ENCODE data around the gene CFAP20DC.
"Not testable (repeated sequence)": the region's sequence is repeated elsewhere in the genome, so short reads cannot be mapped to it uniquely, and the experiment has no call there.

CFAP20DC gene

DNA sequence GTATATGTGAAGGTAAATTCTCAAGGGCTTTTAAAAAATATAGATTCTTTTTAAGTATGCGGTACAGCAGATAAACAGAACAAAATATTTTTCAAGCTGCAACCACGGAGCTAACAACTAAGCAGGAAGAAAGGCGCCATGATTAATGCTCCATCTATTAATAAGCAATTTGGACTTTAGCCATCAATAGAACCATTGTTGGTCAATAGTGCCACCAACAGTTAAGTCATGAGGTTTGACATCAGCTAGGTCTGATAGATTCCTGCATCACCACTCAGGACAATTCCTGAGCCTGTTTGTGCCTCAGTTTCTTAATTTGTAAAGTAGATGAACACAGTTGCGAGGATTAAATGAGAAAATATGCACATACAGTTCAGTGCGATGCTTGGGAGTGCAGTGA is 318.2 kb downstream of the CFAP20DC start:
- no peak for DNase-seq (ENCODE audit: low read depth)

GRCh38 chr3:58728723-58729122 is 321.1 kb downstream of the CFAP20DC start:
- no peak for DNase-seq (ENCODE audit: low read depth)

- DNase-seq (ENCODE audit: low read depth) = no peak
Observed at GRCh38 chr3:58725326-58725853, 324.4 kb downstream of the CFAP20DC start.

DNA sequence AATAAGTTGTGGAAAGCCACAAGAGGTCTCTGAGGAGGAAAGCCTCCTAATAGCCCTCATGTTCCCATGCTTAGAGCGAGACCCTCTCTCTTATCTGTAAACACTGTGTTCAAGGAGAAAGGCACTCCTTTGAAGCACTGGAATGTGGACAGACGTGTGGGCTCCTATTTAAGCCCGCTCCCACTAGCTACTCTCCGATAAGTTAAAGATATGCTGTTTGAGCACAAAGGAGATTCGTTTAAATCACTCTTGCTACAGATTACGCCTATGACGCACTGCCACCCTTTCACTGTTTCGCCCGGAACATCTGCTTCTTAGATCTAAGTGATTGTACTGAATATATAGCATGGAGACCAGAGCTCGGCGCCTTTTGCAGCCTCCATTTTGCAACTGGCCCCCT is 325.5 kb downstream of the CFAP20DC start:
- DNase-seq (ENCODE audit: low read depth) = no peak

- no peak for DNase-seq (ENCODE audit: low read depth)
Observed at GRCh38 chr3:58723173-58723572, 326.7 kb downstream of the CFAP20DC start.

- no peak for DNase-seq (ENCODE audit: low read depth)
Observed at GRCh38 chr3:58722561-58722960, 327.3 kb downstream of the CFAP20DC start.

DNA sequence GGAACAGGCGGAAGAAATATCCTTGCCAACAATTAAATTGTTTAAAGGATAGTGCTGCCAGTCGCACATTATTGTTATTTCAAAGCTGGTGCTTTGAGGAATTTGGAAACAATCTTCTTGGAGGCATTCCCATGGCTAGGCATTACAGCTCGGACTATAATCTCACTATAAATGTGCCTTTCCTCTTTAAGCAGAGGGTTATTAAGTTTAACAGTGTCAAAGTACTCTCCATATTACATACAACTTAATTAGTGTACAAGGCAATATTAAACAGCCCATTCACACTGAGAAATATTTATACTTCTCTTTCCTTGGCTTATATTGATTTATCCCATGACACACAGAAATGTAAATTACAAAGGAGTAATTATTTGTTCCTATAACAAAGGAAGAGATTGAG is 329.3 kb downstream of the CFAP20DC start:
- no peak for DNase-seq (ENCODE audit: low read depth)

GRCh38 chr3:58719684-58720083 is 330.1 kb downstream of the CFAP20DC start:
- no peak for DNase-seq (ENCODE audit: low read depth)

DNA sequence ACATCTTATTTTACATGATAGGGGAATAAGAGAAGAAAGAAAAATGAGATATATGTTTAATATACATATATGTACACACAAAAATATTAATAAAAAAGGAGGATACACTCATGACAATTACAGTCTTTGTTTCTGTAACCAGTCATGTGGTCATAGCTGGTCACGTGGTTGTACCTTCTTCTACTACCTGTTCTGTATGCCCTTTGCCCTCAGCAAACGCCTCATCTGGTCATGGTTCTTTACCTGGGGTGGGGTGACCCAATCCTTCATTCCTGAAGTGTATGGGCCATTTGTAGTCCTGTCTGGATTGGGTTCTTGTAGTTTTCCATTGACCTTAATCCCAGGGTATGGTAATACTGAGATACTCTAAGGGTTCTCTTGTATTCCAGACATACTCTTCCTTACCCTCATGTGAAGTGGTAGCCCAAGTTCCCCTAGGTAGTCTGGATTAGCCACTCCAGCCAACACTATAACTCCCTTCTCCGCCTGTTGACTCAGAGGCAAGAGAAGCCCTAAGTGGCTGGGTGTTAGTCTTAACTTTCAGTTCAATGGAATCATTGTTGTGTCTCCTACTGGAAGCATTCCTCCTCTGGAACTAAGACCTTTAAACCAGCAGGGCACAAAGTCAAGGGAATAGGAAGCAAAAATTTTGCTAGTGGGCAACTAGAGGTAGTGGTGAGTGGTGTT is 336.0 kb downstream of the CFAP20DC start:
- DNase-seq (ENCODE audit: low read depth) = no peak

DNA sequence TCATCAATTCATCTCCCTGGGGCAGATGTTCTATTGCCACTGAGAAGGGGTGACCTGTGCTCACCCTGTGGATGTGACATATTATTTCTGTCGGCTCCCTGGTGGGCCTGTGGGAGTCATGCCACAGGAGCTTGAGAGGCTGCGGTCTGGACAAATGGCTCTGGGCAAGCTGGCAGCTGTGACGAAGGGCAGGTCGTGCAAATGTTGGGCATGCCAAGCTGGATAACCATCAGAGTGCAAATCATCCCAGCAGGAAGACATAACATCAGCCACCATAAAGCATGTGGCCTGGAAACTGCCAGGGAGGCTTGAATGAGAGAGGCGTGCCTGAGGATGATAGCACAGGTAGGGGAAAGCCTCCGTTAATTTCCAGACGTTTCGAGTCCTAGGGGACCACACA is 338.0 kb downstream of the CFAP20DC start:
- no peak for DNase-seq (ENCODE audit: low read depth)

DNA sequence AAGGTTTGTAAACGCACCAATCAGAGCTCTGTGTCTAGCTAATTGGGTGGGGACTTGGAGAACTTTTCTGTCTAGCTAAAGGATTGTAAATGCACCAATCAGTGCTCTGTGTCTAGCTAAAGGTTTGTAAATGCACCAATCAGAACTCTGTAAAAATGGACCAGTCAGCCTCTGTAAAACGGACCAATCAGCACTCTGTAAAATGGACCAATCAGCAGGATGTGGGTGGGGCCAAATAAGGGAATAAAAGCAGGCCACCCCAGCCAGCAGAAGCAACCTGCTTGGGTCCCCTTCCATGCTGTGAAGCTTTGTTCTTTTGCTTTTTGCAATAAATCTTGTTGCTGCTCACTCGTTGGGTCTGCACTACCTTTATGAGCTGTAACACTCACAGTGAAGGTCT is 340.8 kb downstream of the CFAP20DC start:
- not testable (repeated sequence) for DNase-seq (ENCODE audit: low read depth)

GRCh38 chr3:58708116-58708791 is 341.6 kb downstream of the CFAP20DC start:
- no peak for DNase-seq (ENCODE audit: low read depth)

DNA sequence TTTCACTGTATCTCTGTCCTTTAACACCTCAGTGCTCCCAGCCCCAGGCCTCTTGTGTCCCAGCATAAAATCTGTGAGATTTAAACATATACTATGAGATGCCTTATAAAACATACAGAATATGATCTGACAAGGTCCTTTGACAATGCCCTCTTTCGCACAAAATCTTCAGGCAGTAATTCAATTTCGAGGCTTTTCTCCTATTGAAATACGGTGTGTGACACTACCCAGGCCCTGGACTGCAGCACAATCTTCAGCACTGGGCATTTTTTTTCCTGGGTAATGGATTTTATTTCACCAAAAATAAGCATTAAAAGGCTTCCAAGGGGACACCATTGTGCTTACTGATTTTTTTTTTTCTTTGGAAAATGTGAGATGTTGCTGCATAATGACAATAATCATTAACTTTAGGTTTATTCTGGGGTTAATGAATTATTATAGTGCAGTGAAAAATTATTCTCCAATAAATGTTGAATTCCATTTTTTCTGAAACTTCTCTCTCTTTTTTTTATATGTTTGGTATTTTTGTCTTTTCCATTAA is 342.4 kb downstream of the CFAP20DC start:
- DNase-seq (ENCODE audit: low read depth) = no peak

GRCh38 chr3:58706395-58707167 is 343.2 kb downstream of the CFAP20DC start:
- no peak for DNase-seq (ENCODE audit: low read depth)

DNA sequence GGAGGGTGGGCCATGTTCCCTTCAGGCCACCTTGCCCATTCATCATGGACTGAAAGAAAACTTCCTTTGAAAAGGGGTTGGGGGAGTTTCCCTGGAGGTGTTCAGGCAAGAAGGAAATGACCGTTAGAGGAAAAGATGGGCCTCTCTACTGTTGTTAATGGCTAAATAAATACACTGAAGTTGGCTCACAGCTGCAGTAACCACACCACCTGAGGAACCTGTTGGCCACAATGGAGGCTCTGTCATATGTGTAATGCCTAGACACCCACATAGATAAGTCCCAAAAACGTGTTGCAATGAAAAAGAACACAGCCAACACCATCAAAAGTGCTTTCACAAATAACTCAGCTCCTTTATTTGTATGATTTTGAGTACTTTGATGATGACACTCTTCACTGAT is 345.1 kb downstream of the CFAP20DC start:
- no peak for DNase-seq (ENCODE audit: low read depth)

- DNase-seq (ENCODE audit: low read depth) = not testable (repeated sequence)
Observed at GRCh38 chr3:58704304-58704703, 345.5 kb downstream of the CFAP20DC start.

- DNase-seq (ENCODE audit: low read depth) = no peak
Observed at GRCh38 chr3:58698246-58698645, 351.6 kb downstream of the CFAP20DC start.

DNA sequence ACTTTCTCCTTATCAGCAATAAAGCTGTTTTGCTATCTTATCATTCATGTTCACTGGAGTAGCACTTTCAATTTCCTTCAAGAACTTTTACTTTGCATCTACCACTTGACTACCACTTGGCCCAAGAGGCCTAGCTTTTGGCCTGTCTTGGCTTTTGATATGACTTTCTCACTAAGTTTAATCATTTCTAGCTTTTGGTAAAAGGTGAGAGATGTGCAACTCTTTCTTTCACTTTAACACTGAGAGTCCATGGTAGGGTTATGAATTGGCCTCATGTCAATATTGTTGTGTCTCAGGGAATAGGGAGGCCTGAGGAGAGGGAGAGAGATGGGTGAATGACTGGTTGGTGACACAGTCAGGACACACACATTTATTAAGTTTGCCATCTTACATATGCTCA is 352.3 kb downstream of the CFAP20DC start:
- no peak for DNase-seq (ENCODE audit: low read depth)

DNA sequence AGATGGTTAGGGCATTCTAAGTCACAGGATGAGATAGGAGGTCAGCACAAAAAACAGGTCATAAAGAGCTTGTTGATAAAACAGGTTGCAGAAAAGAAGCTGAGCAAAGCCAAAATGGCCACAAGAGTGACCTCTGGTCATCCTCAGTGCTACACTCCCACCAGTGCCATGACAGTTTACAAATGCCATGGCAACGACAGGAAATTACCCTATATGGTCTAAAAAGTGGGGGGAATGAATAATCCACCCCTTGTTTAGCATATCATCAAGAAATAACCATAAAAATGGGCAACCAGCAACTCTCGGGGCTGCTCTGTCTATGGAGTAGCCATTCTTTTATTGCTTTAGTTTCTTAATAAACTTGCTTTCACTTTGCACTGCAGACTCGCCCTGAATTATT is 353.0 kb downstream of the CFAP20DC start:
- not testable (repeated sequence) for DNase-seq (ENCODE audit: low read depth)

DNA sequence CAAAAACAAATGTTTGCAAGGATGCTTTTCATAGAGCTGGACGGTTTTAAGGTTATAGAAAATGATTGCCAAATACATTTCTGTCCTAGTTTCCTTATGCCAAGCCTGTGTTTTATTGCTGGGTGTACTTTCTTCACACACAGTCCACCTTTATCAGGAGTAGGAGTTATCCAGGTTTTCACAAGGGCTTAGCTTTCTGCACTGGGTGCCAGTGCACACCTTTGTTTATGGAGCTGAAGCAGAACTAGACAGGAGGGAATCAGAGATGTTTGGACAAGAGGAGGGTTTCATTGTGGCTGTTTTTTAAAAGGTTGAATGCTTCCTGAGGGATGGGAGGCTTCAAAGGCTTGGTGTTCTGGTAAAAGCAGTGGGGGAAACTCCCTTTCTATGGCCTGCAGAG is 353.7 kb downstream of the CFAP20DC start:
- no peak for DNase-seq (ENCODE audit: low read depth)

DNA sequence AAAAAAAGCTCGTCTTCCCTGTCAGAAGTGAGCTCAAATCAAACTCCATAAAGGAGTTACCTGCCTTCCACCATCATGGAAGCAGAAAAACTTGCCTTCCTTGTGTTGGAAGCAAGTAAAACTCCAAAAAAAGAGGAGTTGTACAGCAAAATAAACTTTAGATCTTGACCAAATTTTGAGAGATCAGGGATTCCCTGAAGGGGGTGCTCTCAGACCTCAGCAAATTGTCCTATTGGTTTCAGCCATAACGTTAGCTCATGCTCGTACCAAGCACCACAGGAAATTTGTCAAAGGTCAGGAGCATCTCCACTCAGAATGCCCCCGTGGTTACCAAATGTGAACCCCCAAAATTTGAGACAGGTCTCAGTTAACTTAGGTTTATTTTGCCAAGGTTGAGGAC is 354.5 kb downstream of the CFAP20DC start:
- not testable (repeated sequence) for DNase-seq (ENCODE audit: low read depth)

Measured in T-helper 22 cell (primary cell).